ENCODE measurements around the gene MT1F.

DNA sequence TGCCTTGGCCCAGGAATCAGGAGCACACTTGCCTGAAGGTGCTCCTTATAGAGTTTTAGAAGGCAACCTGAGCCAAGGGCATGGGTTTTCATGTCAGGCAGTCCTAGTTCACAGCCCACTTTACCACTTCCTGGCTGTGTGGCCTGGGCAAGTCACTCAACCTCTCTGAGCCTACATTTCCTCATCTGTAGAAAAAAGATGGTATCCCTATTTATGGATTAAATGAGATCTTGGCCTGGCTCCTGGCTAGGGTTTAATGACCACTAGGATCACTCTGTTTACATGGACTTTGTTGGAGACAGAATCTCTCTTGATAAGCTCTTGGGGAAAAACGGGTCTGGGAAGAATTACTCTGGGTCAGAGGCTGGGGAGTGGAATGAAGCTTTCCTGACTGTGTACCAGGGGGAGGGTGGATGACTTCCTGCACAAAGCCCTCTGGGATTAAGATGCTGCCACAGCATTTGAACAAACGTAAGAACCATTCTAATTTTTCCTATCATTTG lies 47.1 kb upstream of the MT1F start:
- TF ChIP-seq, protein P1, sequence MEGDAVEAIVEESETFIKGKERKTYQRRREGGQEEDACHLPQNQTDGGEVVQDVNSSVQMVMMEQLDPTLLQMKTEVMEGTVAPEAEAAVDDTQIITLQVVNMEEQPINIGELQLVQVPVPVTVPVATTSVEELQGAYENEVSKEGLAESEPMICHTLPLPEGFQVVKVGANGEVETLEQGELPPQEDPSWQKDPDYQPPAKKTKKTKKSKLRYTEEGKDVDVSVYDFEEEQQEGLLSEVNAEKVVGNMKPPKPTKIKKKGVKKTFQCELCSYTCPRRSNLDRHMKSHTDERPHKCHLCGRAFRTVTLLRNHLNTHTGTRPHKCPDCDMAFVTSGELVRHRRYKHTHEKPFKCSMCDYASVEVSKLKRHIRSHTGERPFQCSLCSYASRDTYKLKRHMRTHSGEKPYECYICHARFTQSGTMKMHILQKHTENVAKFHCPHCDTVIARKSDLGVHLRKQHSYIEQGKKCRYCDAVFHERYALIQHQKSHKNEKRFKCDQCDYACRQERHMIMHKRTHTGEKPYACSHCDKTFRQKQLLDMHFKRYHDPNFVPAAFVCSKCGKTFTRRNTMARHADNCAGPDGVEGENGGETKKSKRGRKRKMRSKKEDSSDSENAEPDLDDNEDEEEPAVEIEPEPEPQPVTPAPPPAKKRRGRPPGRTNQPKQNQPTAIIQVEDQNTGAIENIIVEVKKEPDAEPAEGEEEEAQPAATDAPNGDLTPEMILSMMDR (IDR thresholded peaks at IDR 0.05 in 2 of 3, conservative IDR thresholded peaks at IDR 0.05 in 1 of 3; ENCODE audit: insufficient read depth in 2 of 3, low read depth in 1 of 3, low read length in 3 of 3): no peak
- TF ChIP-seq RAD21 (CRISPR knock-in tag; conservative IDR thresholded peaks at IDR 0.05 in 1 of 2, IDR thresholded peaks at IDR 0.05 in 1 of 2): no peak
- no peak for TF ChIP-seq MYC (IDR thresholded peaks at IDR 0.05; ENCODE audit: low read depth, low read length)
- TF ChIP-seq MYC (CRISPR knock-in tag; IDR thresholded peaks at IDR 0.05; ENCODE audit: borderline replicate concordance, low read depth): no peak
- no peak for TF ChIP-seq ATF7 (IDR thresholded peaks at IDR 0.05)
